HG02763 (cell line): ENCODE measurements around the gene TNFRSF6B.

Source experiments
- ATAC-seq: cut with Tn5 transposase; IDR thresholded peaks from one replicate; pipeline ENCODE4 v1.9.1; 2021; ENCODE audit warnings: mild to moderate bottlenecking, moderate library complexity; ENCODE audit not compliant: unreplicated experiment

TNFRSF6B gene

GRCh38 chr20:63694584-63695423 lies 1.6 kb upstream of the TNFRSF6B start:
- no peak for ATAC-seq

GRCh38 chr20:63695424-63696305 lies 787 bp upstream of the TNFRSF6B start:
- ATAC-seq = no peak

- no peak for ATAC-seq
Measured at GRCh38 chr20:63696306-63696627, 185 bp upstream of the TNFRSF6B start.

- no peak for ATAC-seq
Measured at GRCh38 chr20:63697357-63697867, 960 bp downstream of the TNFRSF6B start.

GRCh38 chr20:63697868-63698545 lies 1.6 kb downstream of the TNFRSF6B start:
- ATAC-seq = no peak

GRCh38 chr20:63698739-63699465 lies 2.5 kb downstream of the TNFRSF6B start:
- ATAC-seq = no peak

- ATAC-seq = no peak
Measured at GRCh38 chr20:63699466-63700198, 3.2 kb downstream of the TNFRSF6B start.

GRCh38 chr20:63700199-63701050 lies 4.0 kb downstream of the TNFRSF6B start:
- no peak for ATAC-seq

- ATAC-seq = no peak
Measured at GRCh38 chr20:63701051-63701328, 4.5 kb downstream of the TNFRSF6B start.

GRCh38 chr20:63701329-63702035 lies 5.0 kb downstream of the TNFRSF6B start:
- no peak for ATAC-seq

- ATAC-seq = no peak
Measured at GRCh38 chr20:63702036-63702665, 5.7 kb downstream of the TNFRSF6B start.

- ATAC-seq = no peak
Measured at GRCh38 chr20:63702751-63703470, 6.5 kb downstream of the TNFRSF6B start.

- no peak for ATAC-seq
Measured at GRCh38 chr20:63703471-63703975, 7.1 kb downstream of the TNFRSF6B start.

GRCh38 chr20:63703976-63704748 lies 7.7 kb downstream of the TNFRSF6B start:
- no peak for ATAC-seq

- ATAC-seq = no peak
Measured at GRCh38 chr20:63704749-63705117, 8.3 kb downstream of the TNFRSF6B start.

- ATAC-seq = no peak
Measured at GRCh38 chr20:63705232-63706026, 9.0 kb downstream of the TNFRSF6B start.
